GM21786 (cell line): Measurements from ENCODE around the gene CFAP53.

Experiments used
- ATAC-seq: cut with Tn5 transposase; IDR thresholded peaks from one replicate; pipeline ENCODE4 v1.9.1; 2021; ENCODE audit not compliant: unreplicated experiment

Gene CFAP53

GRCh38 chr18:50195689-50196088 lies 70.6 kb downstream of the CFAP53 start:
- ATAC-seq: no peak

DNA sequence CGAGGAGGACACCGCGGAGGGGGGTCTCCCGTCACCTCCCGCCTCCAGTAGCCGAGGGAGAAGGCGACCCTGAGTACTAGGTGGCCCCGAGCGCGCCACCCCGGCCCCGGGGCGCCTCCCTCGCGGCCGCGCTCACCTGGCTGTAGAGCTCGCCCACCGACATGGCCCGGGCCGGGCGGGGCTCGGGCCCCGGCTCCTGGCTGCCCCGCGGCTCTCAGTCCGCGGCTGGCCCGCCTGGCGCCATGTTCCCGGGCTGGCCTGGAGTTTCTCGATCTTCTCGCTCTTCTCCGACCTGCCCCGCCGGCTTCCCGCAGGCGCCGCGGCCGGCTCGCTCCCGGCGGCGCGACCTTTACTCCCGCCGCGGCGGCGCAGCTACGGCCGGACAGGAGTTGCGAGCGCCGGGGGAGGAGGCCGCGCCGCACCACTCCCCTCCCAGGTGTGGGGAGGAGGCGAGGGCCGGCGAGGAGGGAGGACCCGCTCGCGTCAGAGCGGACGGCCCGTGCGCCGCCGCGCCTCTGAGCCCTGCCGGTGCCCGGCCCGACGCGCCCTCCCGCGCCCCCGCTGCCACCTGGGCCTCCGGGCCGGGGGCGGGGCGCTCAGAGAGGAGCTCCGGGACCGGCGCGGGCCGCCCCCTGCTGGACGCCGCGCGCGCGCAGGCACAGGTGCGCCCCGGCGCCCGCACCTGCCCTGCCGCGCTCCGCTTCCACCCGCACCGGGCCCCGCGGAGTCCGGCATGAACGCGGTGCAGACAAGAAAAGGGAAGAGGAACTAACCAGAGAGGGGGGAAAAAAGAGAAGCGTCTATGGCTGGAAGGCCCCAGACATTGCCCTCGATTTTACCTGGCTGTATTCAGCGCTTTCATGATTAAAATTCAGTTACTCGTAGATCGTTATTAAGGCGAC lies 71.4 kb downstream of the CFAP53 start, which contains the start of gene MYO5B:
Gene MYO5B, minus strand, starts transcription at position 517 of the 902 bp plus-strand sequence. Its CDS starts 354 bp downstream, at position 163.
- ATAC-seq: peak; percentile 73

GRCh38 chr18:50193796-50194630 lies 72.3 kb downstream of the CFAP53 start:
- no peak for ATAC-seq

DNA sequence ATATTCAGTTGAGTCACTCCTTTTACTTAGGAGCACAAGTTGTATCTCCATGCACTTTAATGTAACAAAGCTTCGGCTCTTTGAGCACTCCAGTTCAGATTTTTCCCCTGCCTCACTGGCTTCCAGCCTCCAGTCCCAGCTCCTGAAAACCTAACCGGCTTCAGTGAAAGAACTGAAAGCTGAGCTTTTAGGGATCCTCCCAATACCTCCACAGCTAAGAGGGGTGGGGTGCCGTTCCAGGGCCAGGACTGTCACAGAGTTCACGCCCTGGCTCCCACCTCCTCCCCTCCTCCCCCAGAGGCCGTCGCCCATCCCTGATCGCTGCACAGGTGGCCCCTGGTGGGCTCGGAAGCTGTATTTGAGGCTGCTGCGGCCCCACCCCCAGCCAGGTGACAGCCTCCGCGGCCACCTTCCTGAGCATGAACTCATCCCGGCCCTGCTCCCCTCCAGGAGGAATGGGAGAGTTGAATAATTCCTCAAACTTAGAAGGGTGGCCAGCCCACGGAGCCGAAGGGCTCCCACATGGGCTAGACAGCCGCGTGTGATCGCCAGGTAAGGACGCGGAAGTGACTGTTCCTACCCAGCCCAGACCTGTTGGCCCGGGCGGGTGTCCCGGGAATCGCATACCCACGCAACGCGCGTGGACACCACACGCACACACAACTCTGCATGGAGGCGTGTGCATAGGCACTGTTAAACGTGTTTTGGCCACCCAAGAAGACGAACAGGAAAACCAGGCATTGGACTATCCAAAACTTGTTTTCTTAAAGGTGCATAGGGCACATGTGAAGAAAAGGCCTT lies 73.1 kb downstream of the CFAP53 start:
- ATAC-seq: no peak

DNA sequence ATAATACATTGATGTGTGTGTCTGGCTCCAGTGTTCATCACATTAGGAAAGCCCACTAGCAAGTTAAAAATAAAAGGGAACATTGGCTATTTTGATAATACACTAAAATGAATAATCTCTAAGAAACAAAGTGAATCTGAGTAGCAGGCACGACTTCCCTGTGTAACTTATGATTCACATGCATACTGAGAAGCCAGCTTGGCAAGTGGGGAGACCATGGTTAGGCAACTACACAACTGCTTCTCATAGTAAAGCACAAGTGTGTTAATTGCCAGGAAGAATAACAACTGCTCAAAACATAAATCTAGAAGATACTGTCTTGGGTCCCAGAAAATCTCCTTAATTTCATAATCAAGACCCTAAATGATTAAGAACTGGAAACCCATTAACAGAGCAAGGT lies 75.4 kb downstream of the CFAP53 start:
- ATAC-seq: no peak

DNA sequence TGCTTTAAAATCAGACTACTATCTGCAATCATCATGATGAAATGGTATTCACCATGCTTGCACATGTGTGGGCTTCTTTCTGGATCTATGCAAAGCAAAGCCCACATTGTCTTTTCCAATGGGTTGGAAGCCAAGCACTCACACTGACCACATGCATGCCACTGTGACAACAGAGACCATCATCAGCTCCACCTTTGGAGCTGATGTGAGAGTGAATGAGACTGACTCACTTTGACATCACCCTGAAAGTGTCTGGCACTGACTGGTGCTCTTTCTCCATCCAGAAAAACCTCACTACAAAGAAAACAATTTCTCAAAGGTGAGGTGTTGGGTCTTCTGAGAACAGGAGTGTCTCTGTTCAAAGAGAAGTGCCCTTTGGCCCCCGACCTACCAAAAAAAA lies 76.1 kb downstream of the CFAP53 start:
- no peak for ATAC-seq

DNA sequence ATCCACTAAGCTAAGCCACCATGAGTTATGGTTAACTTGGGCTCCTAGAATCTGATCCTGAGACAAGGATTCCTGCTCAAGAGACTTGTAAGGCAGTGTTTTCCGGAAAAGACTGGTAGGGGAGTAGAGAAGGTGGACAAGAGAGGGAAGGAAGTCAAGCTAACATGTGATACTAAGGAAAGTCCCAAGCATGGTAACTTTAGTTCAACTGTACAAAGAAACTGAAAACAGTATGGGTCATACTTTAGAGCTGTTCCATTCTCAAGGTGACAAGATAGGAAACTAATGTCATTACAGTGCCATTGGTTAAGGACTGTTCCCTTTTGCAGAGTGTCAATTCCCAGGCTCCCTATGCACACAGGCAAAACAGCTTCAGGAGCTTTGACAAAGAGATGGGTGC lies 77.1 kb downstream of the CFAP53 start:
- ATAC-seq: no peak

GRCh38 chr18:50188652-50189051 lies 77.6 kb downstream of the CFAP53 start:
- no peak for ATAC-seq

DNA sequence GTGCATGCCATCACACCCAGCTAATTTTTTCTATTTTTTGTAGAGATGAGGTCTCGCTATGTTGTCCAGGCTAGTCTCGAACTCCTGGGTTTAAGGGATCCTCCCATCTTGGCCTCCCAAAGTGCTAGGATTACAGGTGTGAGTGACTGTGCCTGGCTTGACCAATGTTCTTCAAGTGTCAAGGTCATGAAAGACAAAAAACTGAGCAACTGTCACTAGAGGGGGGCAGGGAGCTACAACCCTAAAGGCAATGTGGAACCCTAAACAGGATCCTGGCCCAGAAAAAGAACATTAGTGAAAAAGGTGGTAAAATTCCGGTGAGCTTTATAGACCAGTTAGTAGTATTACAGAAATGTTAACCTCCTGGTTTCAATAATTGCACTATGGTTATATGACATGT lies 78.6 kb downstream of the CFAP53 start:
- no peak for ATAC-seq

DNA sequence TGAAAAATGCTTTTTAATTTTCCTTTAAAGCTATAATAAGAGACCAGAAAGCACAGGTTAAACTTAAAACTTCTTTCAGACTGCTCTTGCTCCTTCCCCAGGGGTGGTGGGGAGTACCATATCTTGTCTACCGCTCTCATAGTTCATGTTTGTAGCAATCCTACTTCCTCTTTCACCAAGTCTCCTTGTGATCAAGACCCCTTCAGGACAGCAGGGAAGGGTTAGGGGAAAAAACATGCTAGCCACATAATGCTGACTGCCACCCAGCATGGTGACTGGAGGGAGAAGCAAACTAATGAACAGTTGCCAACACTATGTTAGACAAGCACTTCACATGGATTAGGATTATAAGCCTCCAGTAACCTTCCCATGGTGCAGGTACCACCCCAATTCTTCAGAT lies 79.9 kb downstream of the CFAP53 start:
- no peak for ATAC-seq

DNA sequence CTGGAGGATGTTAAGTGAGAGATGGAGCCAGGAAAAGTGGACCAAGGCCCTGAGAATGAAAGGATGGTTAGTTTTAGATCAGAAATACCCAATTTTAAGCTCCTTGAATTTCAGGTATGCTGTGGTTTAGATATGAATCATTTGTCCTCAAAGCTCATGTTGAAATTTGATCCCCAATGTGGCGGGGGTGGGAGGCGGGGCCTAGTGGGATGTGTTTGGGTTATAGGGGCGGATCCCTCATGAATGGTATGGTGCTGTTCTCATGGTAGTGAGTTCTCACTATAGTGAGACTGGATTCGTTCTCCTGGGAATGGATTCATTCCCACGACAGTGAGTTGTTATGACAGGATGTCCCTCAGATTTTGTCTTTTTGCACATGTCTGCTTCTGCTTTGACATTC lies 82.7 kb downstream of the CFAP53 start:
- ATAC-seq: no peak

DNA sequence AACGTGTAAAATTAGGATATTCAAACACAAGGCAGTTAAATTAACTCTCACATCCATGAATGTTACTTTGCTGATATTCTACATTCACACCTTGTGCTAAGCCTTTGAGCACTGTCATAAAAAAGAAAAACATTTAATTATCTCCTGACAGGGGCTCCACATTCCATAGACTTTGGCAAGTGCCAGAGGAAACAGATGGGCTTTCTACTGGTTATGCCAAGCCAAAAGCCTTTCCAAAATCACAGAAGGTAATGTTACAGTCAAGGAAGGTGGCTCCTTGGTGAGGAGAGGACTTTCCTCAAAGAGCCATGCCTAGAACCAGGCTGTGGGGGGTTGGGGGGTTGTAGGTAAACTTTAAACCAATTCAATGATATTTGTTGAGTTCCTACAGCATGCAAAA lies 83.8 kb downstream of the CFAP53 start:
- no peak for ATAC-seq

- no peak for ATAC-seq
Observed at GRCh38 chr18:50181590-50181989, 84.7 kb downstream of the CFAP53 start.

DNA sequence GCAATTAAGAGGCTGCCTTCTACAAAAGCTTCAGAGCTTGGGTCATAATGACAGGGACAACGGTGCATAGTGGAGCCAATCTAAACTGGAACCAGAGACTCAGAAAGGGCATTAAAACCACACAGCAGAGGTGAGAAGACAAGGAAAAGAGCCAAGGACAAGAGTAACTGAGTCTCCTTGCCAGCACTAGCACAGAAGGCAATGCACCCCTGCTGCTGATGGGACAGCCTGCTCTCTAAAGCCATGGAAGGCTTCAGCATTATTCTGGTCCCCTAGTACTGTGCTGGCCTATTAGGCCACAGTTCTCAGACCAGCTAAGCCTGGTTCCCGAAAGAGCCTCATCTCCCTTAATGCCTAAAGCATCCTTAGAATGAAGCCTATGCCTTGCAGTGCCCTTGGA lies 86.8 kb downstream of the CFAP53 start:
- no peak for ATAC-seq

- ATAC-seq: no peak
Observed at GRCh38 chr18:50177294-50177992, 88.9 kb downstream of the CFAP53 start.
